GM18858 (cell line): ENCODE results near the gene CD200.
A peak's percentile ranks its signal among the peaks of the same experiment; 100 is the strongest.

Experiments used
- ATAC-seq: cut with Tn5 transposase; IDR thresholded peaks from one replicate; pipeline ENCODE4 v1.9.1; 2021; ENCODE audit not compliant: unreplicated experiment

CD200 gene

GRCh38 chr3:112333002-112333380, at the start of gene CD200:
TSS of gene CD200 (plus strand) at chr3:112333156. CDS start at chr3:112333213, 57 bp downstream.
- no peak for ATAC-seq

- ATAC-seq, result no peak
These were observed 43.9 kb upstream of the CD200 start for GRCh38 chr3:112289011-112289410.

DNA sequence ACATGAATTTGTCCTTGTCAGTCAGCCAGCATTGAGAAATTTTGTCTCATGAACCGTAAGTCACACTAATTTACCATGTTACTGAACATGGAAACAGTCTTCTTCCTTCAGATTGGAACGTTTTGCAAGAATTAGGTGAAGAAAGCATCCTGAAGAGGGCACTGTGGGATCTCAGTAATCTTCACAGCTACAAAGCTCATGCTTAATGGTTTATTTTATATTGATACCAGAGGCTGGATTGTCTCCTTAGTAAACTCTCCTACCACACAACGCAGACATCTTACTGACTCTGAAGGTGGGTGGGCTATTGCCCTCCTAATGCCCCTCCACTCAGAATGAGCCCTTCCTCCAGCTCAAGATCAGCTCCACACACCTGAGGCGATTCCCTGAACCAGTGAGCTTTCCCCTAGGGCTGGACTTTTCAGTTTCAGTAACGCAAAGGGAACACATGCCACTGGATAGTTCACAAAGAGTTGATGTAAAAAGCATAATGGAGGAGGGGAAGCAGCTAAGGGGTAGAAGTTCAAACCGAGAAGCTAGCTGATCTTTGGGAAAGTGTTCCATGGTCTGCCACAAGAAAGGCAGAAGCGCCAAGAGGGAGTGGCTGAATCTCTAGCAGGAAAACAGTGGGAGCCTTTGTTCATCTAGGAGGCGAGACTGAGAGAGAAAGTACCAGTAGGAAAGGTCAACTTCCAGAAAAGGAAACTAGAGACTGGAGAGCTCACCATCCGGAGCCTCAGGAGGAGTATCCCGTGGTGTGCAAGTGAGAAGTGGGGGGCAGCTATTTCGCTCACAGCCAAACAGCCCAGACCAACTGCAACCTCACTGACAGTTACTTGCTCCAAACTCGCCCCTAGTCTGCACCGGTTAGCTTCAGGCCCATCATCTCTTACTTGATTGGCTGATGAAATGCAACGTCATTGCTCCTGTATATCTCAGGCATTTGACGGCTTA, 39.3 kb upstream of the CD200 start, which contains the start of gene SLC9C1:
SLC9C1 (minus strand) TSS at position 849 of the 954 bp plus-strand sequence. CDS start 7,425 bp downstream, outside the sequence.
- no peak for ATAC-seq

DNA sequence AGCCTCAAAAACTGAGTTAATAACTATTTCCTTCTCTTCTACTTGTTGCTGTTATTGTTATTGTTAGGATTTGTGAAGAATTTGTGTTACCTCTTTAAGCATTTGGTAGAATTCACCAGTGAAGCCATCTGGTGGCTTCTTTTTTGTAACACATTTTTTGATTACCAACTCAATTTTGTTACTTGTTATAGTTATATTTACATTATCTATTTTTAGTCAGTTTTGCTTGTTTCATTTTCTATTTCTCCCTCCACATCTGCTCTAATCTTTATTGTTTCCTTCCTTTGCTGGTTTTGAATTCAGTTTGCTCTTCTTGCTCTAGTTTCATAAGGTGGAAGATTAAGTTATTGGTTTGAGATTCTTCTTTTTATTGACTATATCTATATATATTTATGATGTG, 35.2 kb upstream of the CD200 start:
- no peak for ATAC-seq

- ATAC-seq, result no peak
These were observed 34.2 kb upstream of the CD200 start for GRCh38 chr3:112298781-112299180.

DNA sequence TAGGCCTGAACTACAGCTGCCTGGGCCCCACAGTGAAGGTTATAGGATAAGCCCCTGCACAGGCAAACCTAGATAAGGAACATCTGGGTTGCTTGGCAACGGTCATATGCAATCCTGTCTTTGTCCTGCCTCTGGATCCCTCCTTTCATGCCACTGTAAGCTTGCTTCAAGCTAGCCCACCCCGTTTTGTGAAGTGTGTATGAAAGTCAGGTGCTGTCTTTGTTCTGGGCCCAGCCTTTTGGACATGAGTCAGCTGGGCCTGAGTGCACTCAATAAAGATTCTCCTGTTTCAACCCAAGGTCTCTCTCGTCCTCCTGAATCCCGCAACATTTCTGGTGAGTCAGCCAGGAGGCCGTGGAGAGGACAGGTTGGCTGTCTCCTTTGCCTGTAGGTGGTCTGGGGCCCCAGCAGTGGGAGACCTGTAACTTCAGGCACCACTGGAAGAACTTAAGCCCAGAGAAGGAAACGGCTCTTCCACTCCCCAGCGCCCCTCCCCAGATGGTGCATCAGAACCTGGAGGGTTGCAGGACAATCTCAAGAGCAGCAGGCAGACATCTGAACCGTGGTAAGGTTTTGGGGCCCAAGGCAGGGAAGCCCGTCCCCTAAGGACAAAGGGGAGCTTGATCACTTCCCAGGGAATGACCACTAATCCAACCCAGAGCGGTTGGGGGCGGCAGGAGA, 30.7 kb upstream of the CD200 start:
- no peak for ATAC-seq

- ATAC-seq, result peak; percentile 47
These were observed 29.8 kb upstream of the CD200 start for GRCh38 chr3:112302881-112303763.

DNA sequence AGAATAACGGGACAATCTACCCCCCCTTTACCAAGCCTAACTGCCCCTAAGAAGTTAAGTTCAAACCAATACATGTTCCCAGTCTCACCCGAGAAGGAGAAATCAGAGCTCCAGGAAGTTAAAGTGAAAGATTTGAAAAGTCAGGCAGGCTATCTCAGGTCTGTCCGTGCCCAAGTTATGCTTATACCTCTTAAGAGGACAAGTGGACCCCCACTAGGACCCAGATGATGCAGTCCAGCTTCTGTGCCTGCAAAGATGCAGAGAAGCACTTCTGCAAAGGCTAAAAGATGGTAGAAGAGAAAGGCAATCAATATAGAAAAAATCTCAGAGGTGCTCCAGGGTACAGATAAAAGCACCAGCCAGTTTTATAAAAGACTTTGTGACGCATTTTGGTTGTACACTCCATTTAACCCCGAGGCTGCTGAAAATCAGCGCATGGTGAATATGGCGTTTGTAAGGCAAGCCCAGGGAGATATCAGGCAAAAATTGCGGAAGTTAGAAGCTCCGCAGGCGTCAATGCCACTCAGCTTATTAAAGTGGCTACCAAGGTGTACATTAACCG, 29.1 kb upstream of the CD200 start:
- peak; percentile 31 for ATAC-seq

GRCh38 chr3:112304611-112305010, 28.3 kb upstream of the CD200 start:
- no peak for ATAC-seq

GRCh38 chr3:112306825-112307224, 26.1 kb upstream of the CD200 start:
- ATAC-seq, result no peak

GRCh38 chr3:112307557-112307956, 25.4 kb upstream of the CD200 start:
- no peak for ATAC-seq

- no peak for ATAC-seq
These were observed 24.6 kb upstream of the CD200 start for GRCh38 chr3:112308151-112308911.

DNA sequence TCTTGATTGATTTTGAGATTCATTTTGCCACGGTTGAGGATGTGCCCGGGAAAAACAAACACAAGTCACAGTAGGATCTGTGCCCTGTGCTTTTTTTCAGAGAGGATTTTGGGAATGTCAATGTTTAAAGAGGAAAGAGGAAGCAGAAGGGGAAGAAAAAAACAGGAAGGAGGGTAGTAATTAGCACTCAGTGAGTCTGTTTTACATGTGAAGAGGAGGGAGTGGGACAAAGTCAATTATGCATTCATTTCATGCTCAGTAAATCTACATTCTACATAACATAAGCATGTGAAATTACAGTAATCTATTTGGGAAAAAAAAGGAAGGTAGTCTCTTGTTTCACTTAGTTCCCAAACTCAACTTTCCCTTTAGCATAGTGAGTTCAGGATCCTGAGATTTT, 18.3 kb upstream of the CD200 start:
- no peak for ATAC-seq

- no peak for ATAC-seq
These were observed 17.2 kb upstream of the CD200 start for GRCh38 chr3:112315791-112316190.

- ATAC-seq, result no peak
These were observed 13.3 kb upstream of the CD200 start for GRCh38 chr3:112319516-112320276.

DNA sequence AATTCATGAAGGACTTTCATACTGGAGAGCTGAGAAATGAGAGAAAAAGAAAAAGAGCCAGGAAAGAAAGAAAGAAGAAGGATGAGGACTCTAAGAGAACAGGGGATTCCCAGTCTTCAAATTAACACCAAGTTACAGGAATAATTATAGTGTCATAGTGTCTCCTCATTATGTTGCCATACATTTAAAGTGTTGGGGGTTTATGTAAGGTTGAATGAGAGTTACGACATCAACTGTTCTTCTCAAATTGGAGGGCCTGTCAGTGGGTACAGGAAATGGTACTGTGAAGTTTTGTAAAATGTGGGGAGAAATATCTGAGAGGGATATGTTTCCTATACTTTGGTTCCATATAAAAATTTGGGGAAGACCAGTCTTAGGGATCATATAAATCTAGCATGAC, 12.3 kb upstream of the CD200 start:
- no peak for ATAC-seq

DNA sequence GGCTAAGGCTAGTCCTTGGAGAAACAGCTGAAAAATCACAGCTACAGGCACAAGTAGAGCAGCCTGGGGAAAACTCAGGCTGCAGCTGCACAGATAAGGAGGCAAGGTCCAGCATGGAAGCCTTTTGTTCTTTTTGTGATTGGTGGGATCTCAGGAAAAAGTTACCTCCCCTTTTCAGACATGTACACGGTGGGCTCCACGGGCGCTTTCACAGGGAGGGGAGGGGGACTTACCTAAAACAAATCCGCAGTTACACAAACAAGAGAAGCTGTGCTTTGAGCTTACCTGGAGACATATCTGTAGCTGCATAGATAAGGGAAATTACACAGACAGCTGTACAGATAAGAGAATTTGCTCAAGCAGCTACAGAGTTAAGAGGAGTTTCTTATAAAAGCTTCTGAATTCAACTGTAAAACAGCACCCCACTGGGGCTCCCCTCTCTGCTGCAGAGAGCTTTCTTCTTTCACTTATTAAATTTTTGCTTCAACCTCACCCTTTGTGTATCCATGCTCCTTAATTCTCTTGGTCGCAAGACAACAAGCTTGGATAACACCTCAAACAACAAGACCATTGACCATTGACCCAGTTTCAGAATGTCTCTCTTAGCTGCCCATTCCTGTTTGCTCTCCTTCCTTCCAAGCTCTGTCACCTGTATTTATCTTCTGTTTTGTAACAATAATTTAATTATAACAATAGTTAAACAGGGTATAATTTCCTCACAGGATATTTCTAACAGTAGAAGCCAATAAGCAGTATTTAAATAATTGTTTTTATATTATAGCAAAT, 10.9 kb upstream of the CD200 start:
- ATAC-seq, result no peak

DNA sequence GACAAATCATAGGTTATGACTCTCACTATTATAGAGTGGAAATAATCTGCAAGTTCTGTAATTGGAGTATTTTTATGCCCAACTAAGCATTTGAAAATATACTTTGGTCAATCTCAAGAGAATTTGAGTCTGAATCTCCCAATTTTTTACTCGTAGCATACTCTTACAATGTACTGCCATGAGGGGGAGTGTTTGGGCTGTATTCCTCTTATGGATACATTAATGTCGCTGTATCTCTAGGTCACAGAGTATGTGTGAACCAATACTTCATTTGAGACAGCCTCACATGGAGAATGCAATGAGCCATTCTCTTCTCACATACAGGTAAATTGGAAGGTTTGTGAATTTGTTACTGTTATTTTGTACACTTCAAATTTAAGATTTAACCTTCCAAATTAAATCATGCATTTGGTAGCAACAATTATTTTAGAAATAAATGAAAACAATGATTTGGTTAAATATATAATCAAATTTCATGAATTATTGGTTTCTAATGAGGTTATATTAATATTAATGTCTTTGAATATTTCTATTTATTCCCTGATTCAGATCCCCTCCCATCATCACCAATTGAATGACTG, 5.5 kb upstream of the CD200 start:
- peak; percentile 91 for ATAC-seq
